Ammon's horn (tissue), 1 donor: Measurements from ENCODE around the gene CTDP1.

Experiments
- DNase-seq: peaks from one replicate; pipeline ENCODE4 v3.0.0-alpha.2; 2016; ENCODE audit warnings: low spot score

CTDP1 gene

GRCh38 chr18:79763407-79763806, 83.8 kb downstream of the CTDP1 start:
- no peak for DNase-seq

GRCh38 chr18:79764131-79764530, 84.5 kb downstream of the CTDP1 start:
- no peak for DNase-seq

- no peak for DNase-seq
Observed at GRCh38 chr18:79765491-79766245, 86.1 kb downstream of the CTDP1 start.

- no peak for DNase-seq
Observed at GRCh38 chr18:79766308-79766707, 86.7 kb downstream of the CTDP1 start.

- DNase-seq = no peak
Observed at GRCh38 chr18:79768745-79769144, 89.1 kb downstream of the CTDP1 start.

GRCh38 chr18:79769698-79770500, 90.3 kb downstream of the CTDP1 start:
- no peak for DNase-seq

GRCh38 chr18:79770501-79770815, 90.9 kb downstream of the CTDP1 start:
- DNase-seq = no peak

- no peak for DNase-seq
Observed at GRCh38 chr18:79770826-79771225, 91.2 kb downstream of the CTDP1 start.

- DNase-seq = no peak
Observed at GRCh38 chr18:79771446-79772107, 92.0 kb downstream of the CTDP1 start.

GRCh38 chr18:79772108-79772864, 92.7 kb downstream of the CTDP1 start:
- no peak for DNase-seq

GRCh38 chr18:79772865-79773696, 93.5 kb downstream of the CTDP1 start:
- DNase-seq = no peak

GRCh38 chr18:79774111-79774510, 94.5 kb downstream of the CTDP1 start:
- no peak for DNase-seq

GRCh38 chr18:79775441-79776221, 96.0 kb downstream of the CTDP1 start:
- no peak for DNase-seq

- no peak for DNase-seq
Observed at GRCh38 chr18:79776674-79777073, 97.1 kb downstream of the CTDP1 start.

- no peak for DNase-seq
Observed at GRCh38 chr18:79778291-79778791, 98.7 kb downstream of the CTDP1 start.

- no peak for DNase-seq
Observed at GRCh38 chr18:79779021-79779699, 99.6 kb downstream of the CTDP1 start.

- no peak for DNase-seq
Observed at GRCh38 chr18:79779700-79780190, 100.1 kb downstream of the CTDP1 start.

GRCh38 chr18:79780547-79780946, 100.9 kb downstream of the CTDP1 start:
- DNase-seq = no peak

GRCh38 chr18:79781331-79781941, 101.8 kb downstream of the CTDP1 start:
- DNase-seq = no peak
